ENCODE measurements around the gene SAT1.

The SAT1 gene

GRCh38 chrX:23782863-23783588 lies at the start of gene SAT1:
TSS of gene SAT1 (plus strand) at chrX:23783173. CDS start at chrX:23783352, 179 bp downstream.
- H4K20me1 ChIP-seq (ENCODE audit: insufficient read depth, low read length, poor library complexity, severe bottlenecking) = no peaks in the 10 kb centered on the region
- H2AFZ ChIP-seq (ENCODE audit: low read length) = peak within 1 kb of the TSS; percentile 94
- no peaks in the 10 kb centered on the region for H3K36me3 ChIP-seq (ENCODE audit: insufficient read depth, low read length)
- H3K79me2 ChIP-seq (ENCODE audit: insufficient read depth, low read length) = peaks cover 16% of the 10 kb centered on the region
- H3K4me2 ChIP-seq (ENCODE audit: low read depth, low read length, poor library complexity, severe bottlenecking) = peak within 1 kb of the TSS; percentile 76
- peak within 1 kb of the TSS; percentile 83 for H3K9ac ChIP-seq (ENCODE audit: low read depth, low read length, poor library complexity, severe bottlenecking)
- peak within 1 kb of the TSS; percentile 93 for H3K4me3 ChIP-seq (ENCODE audit: low read length, poor library complexity, severe bottlenecking)
- no peaks in the 10 kb centered on the region for H3F3A ChIP-seq (ENCODE audit: low read depth)
- no peaks in the 10 kb centered on the region for H3K9me2 ChIP-seq (replicated peaks; ENCODE audit: low read depth, low read length)
- peaks cover 7% of the 10 kb centered on the region for H3K4me1 ChIP-seq (ENCODE audit: insufficient read depth, low read length, poor library complexity, severe bottlenecking)
- no peaks in the 10 kb centered on the region for H3K27me3 ChIP-seq (ENCODE audit: insufficient read depth, low read length, poor library complexity, severe bottlenecking)
- H3K9me3 ChIP-seq (ENCODE audit: insufficient read depth, low read depth, low read length) = no peaks in the 10 kb centered on the region
- no peak for TF ChIP-seq EZH2phosphoT487 (IDR thresholded peaks at IDR 0.05; ENCODE audit: borderline replicate concordance)
- peak; percentile 65 for TF ChIP-seq CTCF (conservative IDR thresholded peaks at IDR 0.05; ENCODE audit: low read length)

- Histone ChIP-seq H3K4me1 (ENCODE audit: insufficient read depth, low read length, poor library complexity, severe bottlenecking) (peaks cover 3% of the 10 kb centered on the region), H3K27me3 (ENCODE audit: insufficient read depth, low read length, poor library complexity, severe bottlenecking) (no peaks in the 10 kb centered on the region), H2AFZ (ENCODE audit: low read length) (no peak overlapping the region), H4K20me1 (ENCODE audit: insufficient read depth, low read length, poor library complexity, severe bottlenecking) (no peaks in the 10 kb centered on the region), H3K9me2 (replicated peaks; ENCODE audit: low read depth, low read length) (no peaks in the 10 kb centered on the region), H3K4me2 (ENCODE audit: low read depth, low read length, poor library complexity, severe bottlenecking) (no peak overlapping the region), H3K4me3 (ENCODE audit: low read length, poor library complexity, severe bottlenecking) (no peak overlapping the region), H3K9me3 (ENCODE audit: insufficient read depth, low read depth, low read length) (no peaks in the 10 kb centered on the region), H3K79me2 (ENCODE audit: insufficient read depth, low read length) (peaks cover 9% of the 10 kb centered on the region; the same call in 1 of the 2 replicates), H3K36me3 (ENCODE audit: insufficient read depth, low read length) (no peaks in the 10 kb centered on the region), H3K9ac (ENCODE audit: low read depth, low read length, poor library complexity, severe bottlenecking) (no peak overlapping the region), H3F3A (ENCODE audit: low read depth) (no peaks in the 10 kb centered on the region)
- TF ChIP-seq CTCF (conservative IDR thresholded peaks at IDR 0.05; ENCODE audit: low read length) (no peak), EZH2phosphoT487 (IDR thresholded peaks at IDR 0.05; ENCODE audit: borderline replicate concordance) (no peak)
These were observed 46.9 kb upstream of the SAT1 start for GRCh38 chrX:23736030-23736429.

- H4K20me1 ChIP-seq (ENCODE audit: insufficient read depth, low read length, poor library complexity, severe bottlenecking) = no peaks in the 10 kb centered on the region
- H3K9me2 ChIP-seq (replicated peaks; ENCODE audit: low read depth, low read length) = no peaks in the 10 kb centered on the region
- no peak overlapping the region for H3K9ac ChIP-seq (ENCODE audit: low read depth, low read length, poor library complexity, severe bottlenecking)
- peak overlapping the region; percentile 27 for H3K4me2 ChIP-seq (ENCODE audit: low read depth, low read length, poor library complexity, severe bottlenecking)
- no peaks in the 10 kb centered on the region for H3F3A ChIP-seq (ENCODE audit: low read depth)
- H3K4me1 ChIP-seq (ENCODE audit: insufficient read depth, low read length, poor library complexity, severe bottlenecking) = peaks cover 9% of the 10 kb centered on the region
- TF ChIP-seq CTCF (conservative IDR thresholded peaks at IDR 0.05; ENCODE audit: low read length) (no peak), EZH2phosphoT487 (IDR thresholded peaks at IDR 0.05; ENCODE audit: borderline replicate concordance) (no peak)
- no peak overlapping the region for H3K4me3 ChIP-seq (ENCODE audit: low read length, poor library complexity, severe bottlenecking)
- H3K27me3 ChIP-seq (ENCODE audit: insufficient read depth, low read length, poor library complexity, severe bottlenecking) = no peaks in the 10 kb centered on the region
- peaks cover 22% of the 10 kb centered on the region for H3K79me2 ChIP-seq (ENCODE audit: insufficient read depth, low read length)
- no peak overlapping the region for H2AFZ ChIP-seq (ENCODE audit: low read length)
- H3K36me3 ChIP-seq (ENCODE audit: insufficient read depth, low read length) = no peaks in the 10 kb centered on the region
- no peaks in the 10 kb centered on the region for H3K9me3 ChIP-seq (ENCODE audit: insufficient read depth, low read depth, low read length)
These were observed 45.6 kb upstream of the SAT1 start for GRCh38 chrX:23737413-23737812.
